ENCODE results near the gene VPS4A. TPM values are rescaled to one million over a fixed set of nuclear protein-coding genes. Genes with fewer than 3 reads are reported as not detected.

Gene VPS4A
- total and polyA plus RNA-seq, 2 of the 4 experiments (the other 2 are of a cell fraction): 23.3 to 25.2 TPM

GRCh38 chr16:69302301-69302700, 8.8 kb upstream of the VPS4A start:
- dilution Hi-C loops (cut with HindIII; ENCODE audit: low sequenced_read_pairs, unreplicated experiment): no loop called here
- Histone ChIP-seq H2BK20ac (ENCODE audit: low read depth, low read length) (no peak overlapping the region), H4K91ac (ENCODE audit: insufficient read depth, low read depth, low read length) (no peak overlapping the region), H4K8ac (ENCODE audit: low read depth in 2 of 2, low read length in 2 of 2) (no peak overlapping the region), H3K4me1 (ENCODE audit: control insufficient read depth, insufficient read depth, low read length) (no peaks in the 10 kb centered on the region), H3K27me3 (ENCODE audit: control insufficient read depth, insufficient read depth, low read length) (no peaks in the 10 kb centered on the region), H3K79me1 (ENCODE audit: low read depth in 1 of 2, low read length in 2 of 2) (peaks cover 9 to 44% of the 10 kb centered on the region in 2 experiments; a peak in 3 of 4 replicates), H3K27ac (ENCODE audit: insufficient read depth, low read length) (no peak overlapping the region), H3K56ac (ENCODE audit: extremely low read depth, insufficient read depth, low read length) (no peak overlapping the region), H3K4ac (ENCODE audit: low read depth, low read length) (no peak overlapping the region), H3K18ac (ENCODE audit: low read depth, low read length) (no peak overlapping the region), H4K20me1 (ENCODE audit: insufficient read depth, low read length) (peaks cover 3% of the 10 kb centered on the region; the same call in 1 of the 2 replicates), H2AK5ac (ENCODE audit: low read depth, low read length) (no peak overlapping the region), H3K4me2 (ENCODE audit: low read depth, low read length) (no peak overlapping the region), H2BK120ac (ENCODE audit: low read depth, low read length) (no peak overlapping the region), H3K9ac (ENCODE audit: low read depth, low read length) (no peak overlapping the region), H2AFZ (replicated peaks; ENCODE audit: low read length, poor library complexity) (no peak overlapping the region), H3K9me3 (ENCODE audit: control insufficient read depth, insufficient read depth, low read length) (no peaks in the 10 kb centered on the region), H2BK15ac (ENCODE audit: low read depth, low read length) (no peak overlapping the region), H2BK5ac (ENCODE audit: low read depth, low read length, poor library complexity, severe bottlenecking) (no peak overlapping the region), H3K9me1 (ENCODE audit: insufficient read depth, low read length) (peaks cover 12% of the 10 kb centered on the region), H3K36me3 (ENCODE audit: control insufficient read depth, insufficient read depth, low read length) (peaks cover 42% of the 10 kb centered on the region), H4K5ac (ENCODE audit: low read depth, low read length) (no peak overlapping the region), H2AK9ac (replicated peaks; ENCODE audit: low read depth, low read length, poor library complexity) (no peak overlapping the region), H3K23ac (ENCODE audit: low read depth, low read length) (no peak overlapping the region), H3K4me3 (ENCODE audit: insufficient read depth, low read depth, low read length) (no peak overlapping the region), H3K14ac (replicated peaks; ENCODE audit: low read depth, low read length) (no peak overlapping the region)
- POLR2A ChIA-PET (ENCODE audit: unreplicated experiment): no interaction called here
- WGBS, 2 experiments (ENCODE audit: extremely low coverage in 2 of 2, insufficient read length in 1 of 2): 100% methylated on average over 2 of the region's 4 CpGs; no CpG with 5 or more reads in 1 of the 2 experiments
- in situ Hi-C loops (cut with MboI; ENCODE audit: low sequenced_read_pairs): no loop called here
- intact Hi-C loops (cut with micrococcal nuclease): no loop called here
- BruUV-seq (replicated peaks): no TSS peak
- no peak for TF ChIP-seq CEBPB (IDR thresholded peaks at IDR 0.05; ENCODE audit: low read depth, low read length)
- no peak for TF ChIP-seq CHD1 (IDR thresholded peaks at IDR 0.05; ENCODE audit: low read depth, low read length)
- no peak for TF ChIP-seq CTCF (conservative IDR thresholded peaks at IDR 0.05; ENCODE audit: low read depth, low read length)
- no peak for TF ChIP-seq RCOR1 (IDR thresholded peaks at IDR 0.05; ENCODE audit: insufficient replicate concordance, low read length)
- no peak for TF ChIP-seq MAZ (IDR thresholded peaks at IDR 0.05; ENCODE audit: borderline replicate concordance, low read depth, low read length)
- no peak for TF ChIP-seq USF2 (IDR thresholded peaks at IDR 0.05; ENCODE audit: low read depth, low read length)
- no peak for TF ChIP-seq RAD21 (IDR thresholded peaks at IDR 0.05; ENCODE audit: low read length)
- no peak for TF ChIP-seq RFX5 (IDR thresholded peaks at IDR 0.05; ENCODE audit: low read depth, low read length)
- TF ChIP-seq SMC3 (IDR thresholded peaks at IDR 0.05; ENCODE audit: low read depth, low read length): no peak
- DNase-seq: no peak
- CTCF ChIA-PET: no interaction called here
- no peak for ATAC-seq (ENCODE audit: low read depth)

All from IMR-90 (cell line).